ENCODE data around the gene METAP1D.

GRCh38 chr2:172093416-172094293, 93.9 kb downstream of the METAP1D start:
- TF ChIP-seq CTCF (IDR thresholded peaks at IDR 0.05; ENCODE audit: low read depth, low read length) = no peak
- TF ChIP-seq EZH2phosphoT487 (IDR thresholded peaks at IDR 0.05; ENCODE audit: low read depth) = no peak
